ENCODE results near the gene SLC22A7.

DNA sequence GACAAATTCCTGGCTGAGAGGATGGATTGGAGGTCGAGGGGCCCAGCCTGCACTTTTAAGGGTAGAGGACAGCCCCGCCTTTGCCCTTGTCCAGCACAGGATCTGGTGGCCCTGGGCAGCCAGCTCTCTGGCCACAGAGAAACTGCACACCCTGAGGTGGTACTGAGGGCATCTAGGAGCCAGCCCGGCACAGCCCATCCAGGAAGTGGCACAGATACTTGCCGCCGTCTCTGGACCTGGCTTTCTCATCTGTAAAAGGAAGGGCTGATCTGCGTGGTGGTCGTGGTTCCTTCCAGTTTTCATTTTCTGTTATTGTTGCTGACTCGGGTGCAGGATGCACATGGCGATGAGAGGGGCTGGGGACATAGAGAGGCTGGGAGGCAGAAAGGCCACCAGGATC lies 16.0 kb upstream of the SLC22A7 start:
- TF ChIP-seq POLR2A (IDR thresholded peaks at IDR 0.05; ENCODE audit: low read depth, low read length) (no peak), TAF1 (IDR thresholded peaks at IDR 0.05; ENCODE audit: borderline replicate concordance, low read depth, low read length) (no peak)
